ENCODE results near the gene MCM8.

DNA sequence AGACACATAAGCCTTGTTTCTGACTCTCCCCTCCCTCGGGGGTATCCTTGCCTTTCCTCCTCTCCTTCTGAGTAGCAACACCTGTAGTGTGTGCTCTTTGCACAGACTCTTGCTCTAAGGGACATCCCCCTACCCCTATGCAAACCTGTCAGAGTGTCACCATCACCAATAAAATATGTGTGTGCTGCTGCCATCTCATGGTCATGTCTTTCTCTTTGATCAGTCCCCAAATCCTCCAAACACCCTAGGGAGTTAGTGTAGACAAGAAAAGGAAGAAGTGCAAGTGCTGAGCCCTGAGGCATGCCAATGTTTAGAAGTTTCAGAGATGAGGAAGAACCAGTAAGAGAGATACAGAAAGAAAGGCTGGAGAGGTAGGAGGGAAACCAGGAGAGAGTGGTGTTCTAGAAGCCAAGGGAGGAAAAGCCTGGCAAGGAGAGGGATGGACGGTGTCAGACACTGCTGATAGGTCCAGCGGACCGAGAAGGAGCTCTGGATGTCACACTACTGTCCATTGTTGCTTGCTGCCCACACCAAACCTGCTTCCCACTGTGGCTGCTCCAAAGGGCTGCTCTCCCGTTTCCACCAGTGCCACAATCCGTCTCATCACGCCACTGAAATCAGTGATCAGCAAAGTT lies 16.5 kb upstream of the MCM8 start:
- TF ChIP-seq TAF1 (IDR thresholded peaks at IDR 0.05; ENCODE audit: borderline replicate concordance, low read depth, low read length) (no peak), POLR2AphosphoS5 (IDR thresholded peaks at IDR 0.05; ENCODE audit: low read depth, low read length) (no peak)

Data from GM12892 (cell line).